CD14-positive monocyte (primary cell): ENCODE data around the gene CSKMT. TPM values are rescaled to one million over a fixed set of nuclear protein-coding genes. Genes with fewer than 3 reads are reported as not detected.

Experiments
- DNase-seq, 3 donors: peaks; one replicate each; pipeline ENCODE4 v3.0.0-alpha.2; 2011 to 2022
- H2AFZ ChIP-seq: 2 replicates; pipeline ENCODE4 v1.6.0; 2012; ENCODE audit warnings: mild to moderate bottlenecking, low read depth, low read length, inconsistent platforms; ENCODE audit not compliant: insufficient read depth, poor library complexity, severe bottlenecking
- H3K27ac ChIP-seq, 2 donors: 1 replicate in 1 of 2; 2 replicates in 1 of 2; pipeline ENCODE4 v1.5.1; 2012 to 2013; ENCODE audit warnings: low read length in 2 of 2, control low read depth in 1 of 2, inconsistent platforms in 1 of 2, low read depth in 1 of 2, mild to moderate bottlenecking in 1 of 2
- H3K27me3 ChIP-seq, 2 donors: one replicate each; pipeline versions ENCODE4 v1.6.0 to v1.6.1; 2011 to 2013; ENCODE audit warnings: low read length in 2 of 2; ENCODE audit not compliant: control insufficient read depth in 2 of 2, insufficient read depth in 2 of 2
- H3K36me3 ChIP-seq, 2 donors: replicated peaks in 1 of 2; 1 replicate in 1 of 2; 2 replicates in 1 of 2; pipeline versions ENCODE4 v1.5.1 to v1.6.1; 2012 to 2013; ENCODE audit warnings: low read length in 2 of 2, control low read depth in 1 of 2, inconsistent platforms in 1 of 2, mild to moderate bottlenecking in 1 of 2; ENCODE audit not compliant: insufficient read depth in 2 of 2, control insufficient read depth in 1 of 2
- H3K4me1 ChIP-seq, 2 donors: 1 replicate in 1 of 2; 2 replicates in 1 of 2; pipeline versions ENCODE4 v1.5.1 to v1.6.1; 2012 to 2013; ENCODE audit warnings: low read length in 2 of 2, control low read depth in 1 of 2, inconsistent platforms in 1 of 2, mild to moderate bottlenecking in 1 of 2, moderate library complexity in 1 of 2; ENCODE audit not compliant: insufficient read depth in 2 of 2, control insufficient read depth in 1 of 2
- H3K4me2 ChIP-seq: replicated peaks from 2 replicates; pipeline ENCODE3; 2012; ENCODE audit warnings: low read length, moderate library complexity, mild to moderate bottlenecking; ENCODE audit not compliant: poor library complexity, severe bottlenecking; ENCODE audit errors: extremely low read depth
- H3K4me3 ChIP-seq, 3 experiments: fragments of 200-600 bp in 1 of 3; sonication (generic) in 1 of 3; replicated peaks in 1 of 3; 1 replicate in 2 of 3; 2 replicates in 1 of 3; pipeline ENCODE4 v1.5.1; 2011 to 2013; ENCODE audit warnings: low read length in 3 of 3, mild to moderate bottlenecking in 3 of 3, control low read depth in 2 of 3, low read depth in 2 of 3, inconsistent platforms in 1 of 3, moderate library complexity in 1 of 3
- H3K79me2 ChIP-seq: 2 replicates; pipeline ENCODE4 v1.6.0; 2012; ENCODE audit warnings: mild to moderate bottlenecking, control low read depth, inconsistent platforms, low read length, moderate library complexity; ENCODE audit not compliant: insufficient read depth
- H3K9ac ChIP-seq: 2 replicates; pipeline ENCODE4 v1.6.0; 2017; ENCODE audit warnings: low read length, mild to moderate bottlenecking; ENCODE audit not compliant: insufficient read depth, poor library complexity, severe bottlenecking
- H3K9me3 ChIP-seq, 2 donors: replicated peaks in 1 of 2; 1 replicate in 1 of 2; 2 replicates in 1 of 2; pipeline versions ENCODE4 v1.5.1 to v1.6.1; 2012 to 2013; ENCODE audit warnings: low read length in 2 of 2, control low read depth in 1 of 2; ENCODE audit not compliant: control insufficient read depth in 1 of 2, insufficient read depth in 1 of 2
- H4K20me1 ChIP-seq: 2 replicates; pipeline ENCODE4 v1.6.0; 2012; ENCODE audit warnings: mild to moderate bottlenecking, low read length, control low read depth, moderate library complexity; ENCODE audit not compliant: insufficient read depth
- H3K27ac Mint-ChIP-seq, 7 donors: one replicate each; pipeline ENCODE4 v1.8.0; 2020; ENCODE audit warnings: mild to moderate bottlenecking in 7 of 7, mixed read lengths in 7 of 7, moderate library complexity in 6 of 7, inconsistent platforms in 2 of 7
- H3K27me3 Mint-ChIP-seq, 3 donors: one replicate each; pipeline ENCODE4 v1.8.0; 2021 to 2022; ENCODE audit warnings: low read depth in 3 of 3, mild to moderate bottlenecking in 3 of 3, mixed read lengths in 3 of 3, moderate library complexity in 3 of 3, inconsistent platforms in 1 of 3
- H3K36me3 Mint-ChIP-seq, 2 donors: one replicate each; pipeline ENCODE4 v1.8.0; 2020; ENCODE audit warnings: mixed read lengths in 2 of 2, inconsistent platforms in 1 of 2, mild to moderate bottlenecking in 1 of 2
- H3K4me1 Mint-ChIP-seq: one replicate; pipeline ENCODE4 v1.8.0; 2020; ENCODE audit warnings: mild to moderate bottlenecking, mixed read lengths
- H3K4me3 Mint-ChIP-seq, 2 donors: one replicate each; pipeline ENCODE4 v1.8.0; 2020; ENCODE audit warnings: mild to moderate bottlenecking in 2 of 2, mixed read lengths in 2 of 2, moderate library complexity in 1 of 2
- H3K9me3 Mint-ChIP-seq, 7 donors: one replicate each; pipeline ENCODE4 v1.8.0; 2020 to 2022; ENCODE audit warnings: mixed read lengths in 7 of 7, mild to moderate bottlenecking in 6 of 7, moderate library complexity in 6 of 7, inconsistent platforms in 2 of 7
- WGBS: methylation state at CpG from one replicate; pipeline ENCODE4 v1.1.5; 2013; ENCODE audit warnings: missing lambda C conversion rate; ENCODE audit not compliant: insufficient coverage; 5-methylcytosine and 5-hydroxymethylcytosine counted together
- intact Hi-C, 2 donors: fragments of 100-400 bp; cut with micrococcal nuclease; formaldehyde crosslinking; loops; one replicate each; pipeline versions ENCODE4 v1.15.0 to v1.15.1; 2023
- polyA plus RNA-seq, 3 donors: library from polyadenylated mRNA; depleted of rRNA in 1 of 3; unstranded in 2 of 3; stranded (reverse) in 1 of 3; fragments of 300-500 nt in 2 of 3; fragments of >200 nt in 1 of 3; fragmentation: Illumina TruSeq in 2 of 3; gene quantifications; 1 replicate in 2 of 3; 2 replicates in 1 of 3; pipeline ENCODE4 v1.2.3, GENCODE V29; 2012 to 2021
- TF ChIP-seq, protein P1 (sequence below): fragments of 200-600 bp; IDR thresholded peaks from one replicate; pipeline ENCODE4 v1.8.0; 2022; ENCODE audit warnings: antibody characterized with exemption, mild to moderate bottlenecking

CSKMT gene
- polyA plus RNA-seq, 3 donors = 0.73 to 4.9 (median 1.4) TPM

DNA sequence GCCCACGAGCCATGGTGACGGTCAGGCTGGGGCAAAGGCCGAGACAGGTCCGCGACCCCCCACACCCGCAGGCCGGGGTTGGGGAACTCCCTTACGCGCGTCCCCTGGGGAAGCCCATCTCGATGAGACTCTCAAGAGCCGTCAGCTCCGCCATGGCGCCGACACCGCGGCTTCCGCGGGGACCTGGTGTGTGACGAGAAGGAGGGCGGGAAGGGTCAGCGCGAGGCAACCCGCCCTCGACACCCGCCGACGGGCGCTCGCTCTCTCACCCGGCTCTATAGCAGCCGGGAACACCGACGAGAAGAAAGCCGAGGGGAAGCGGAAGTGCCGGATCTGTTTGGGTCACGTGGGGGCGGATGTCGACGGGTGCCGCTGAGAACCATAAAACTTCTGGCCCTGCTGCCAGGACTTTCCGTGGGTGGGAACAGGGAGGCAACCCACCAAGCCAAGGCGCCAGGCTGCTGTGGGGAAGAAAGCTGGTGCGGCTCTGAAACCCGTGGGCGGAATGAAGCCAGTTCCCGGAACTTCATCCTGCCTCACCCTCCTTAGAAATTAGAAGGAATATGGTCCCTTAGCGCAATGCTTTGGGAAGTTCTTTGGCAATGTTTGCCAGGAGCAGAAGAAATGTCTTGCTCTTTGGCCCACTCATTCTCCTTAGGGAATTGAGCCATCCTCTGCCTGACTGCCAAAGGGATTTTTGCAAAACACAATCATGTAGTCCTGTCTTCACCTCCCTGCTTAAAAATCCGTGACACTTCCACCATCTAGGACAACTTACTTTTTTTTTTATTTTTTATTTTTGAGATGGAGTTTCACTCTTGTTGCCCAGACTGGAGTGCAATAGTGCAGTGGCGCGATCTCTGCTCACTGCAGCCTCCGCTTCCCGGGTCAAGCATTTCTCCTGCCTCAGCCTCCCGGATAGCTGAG, 13.9 kb downstream of the CSKMT start, which contains the start of gene UBXN1:
UBXN1 (minus strand) TSS at position 304 of the 927 bp plus-strand sequence; CDS start at position 154, 150 bp downstream.
- Histone ChIP-seq H3K9ac (peak within 1 kb of the TSS; percentile 99), H3K4me1 (peaks cover 13 to 29% of the 10 kb centered on the region in 2 donors), H3K4me2 (peak within 1 kb of the TSS; percentile 92), H3K79me2 (peaks cover 47% of the 10 kb centered on the region), H2AFZ (peak within 1 kb of the TSS; percentile 95), H3K27me3 (no peaks in the 10 kb centered on the region), H4K20me1 (peaks cover 24% of the 10 kb centered on the region), H3K4me3 (peak within 1 kb of the TSS; percentile 77 to 98 (median 93)), H3K36me3 (peaks cover 22 to 34% of the 10 kb centered on the region in 2 donors), H3K9me3 (no peaks in the 10 kb centered on the region), H3K27ac (peak within 1 kb of the TSS; percentile 83 to 97)
- H3K4me1 Mint-ChIP-seq = peaks cover 33% of the 10 kb centered on the region
- peaks cover 28 to 37% of the 10 kb centered on the region in 2 donors for H3K36me3 Mint-ChIP-seq
- WGBS = 12% methylated on average over 32 of the region's 55 CpGs
- H3K27ac Mint-ChIP-seq = peak within 1 kb of the TSS; percentile 89 to 96 (median 93)
- peak within 1 kb of the TSS; percentile 87 to 93 for H3K4me3 Mint-ChIP-seq
- TF ChIP-seq, protein P1, sequence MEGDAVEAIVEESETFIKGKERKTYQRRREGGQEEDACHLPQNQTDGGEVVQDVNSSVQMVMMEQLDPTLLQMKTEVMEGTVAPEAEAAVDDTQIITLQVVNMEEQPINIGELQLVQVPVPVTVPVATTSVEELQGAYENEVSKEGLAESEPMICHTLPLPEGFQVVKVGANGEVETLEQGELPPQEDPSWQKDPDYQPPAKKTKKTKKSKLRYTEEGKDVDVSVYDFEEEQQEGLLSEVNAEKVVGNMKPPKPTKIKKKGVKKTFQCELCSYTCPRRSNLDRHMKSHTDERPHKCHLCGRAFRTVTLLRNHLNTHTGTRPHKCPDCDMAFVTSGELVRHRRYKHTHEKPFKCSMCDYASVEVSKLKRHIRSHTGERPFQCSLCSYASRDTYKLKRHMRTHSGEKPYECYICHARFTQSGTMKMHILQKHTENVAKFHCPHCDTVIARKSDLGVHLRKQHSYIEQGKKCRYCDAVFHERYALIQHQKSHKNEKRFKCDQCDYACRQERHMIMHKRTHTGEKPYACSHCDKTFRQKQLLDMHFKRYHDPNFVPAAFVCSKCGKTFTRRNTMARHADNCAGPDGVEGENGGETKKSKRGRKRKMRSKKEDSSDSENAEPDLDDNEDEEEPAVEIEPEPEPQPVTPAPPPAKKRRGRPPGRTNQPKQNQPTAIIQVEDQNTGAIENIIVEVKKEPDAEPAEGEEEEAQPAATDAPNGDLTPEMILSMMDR = no peak
- peak; percentile 82 to 87 (median 85) for DNase-seq
- no peaks in the 10 kb centered on the region for H3K9me3 Mint-ChIP-seq
- peaks cover 0 to 3% (median 2%) of the 10 kb centered on the region in 3 donors for H3K27me3 Mint-ChIP-seq
- intact Hi-C loops = loop anchor here in 1 of 2 donors (2.0 kb wide), 2 partner anchors 14 to 26 kb away; partner anchors contain the start of genes C11orf98, CSKMT and INTS5

DNA sequence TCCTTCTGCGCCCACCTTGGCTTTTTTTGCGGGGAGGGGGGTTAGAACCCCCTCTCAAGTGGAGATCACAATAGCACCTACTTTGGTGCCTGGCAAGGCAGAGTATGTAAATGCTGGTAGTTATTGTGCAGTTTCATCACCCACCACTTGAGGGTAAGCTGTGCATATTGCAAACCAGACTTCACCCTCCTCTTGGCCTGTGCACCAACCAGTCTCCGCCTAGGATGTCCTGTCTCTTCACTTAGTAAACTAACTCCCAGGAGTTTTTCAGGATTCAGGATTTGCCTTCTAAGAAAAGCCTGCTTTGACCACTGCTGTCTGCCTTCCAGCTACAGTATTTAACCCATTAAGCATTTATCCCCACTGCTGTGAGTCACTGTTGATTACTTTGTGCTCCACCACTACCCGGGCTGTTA, 15.7 kb downstream of the CSKMT start:
- no peaks in the 10 kb centered on the region for H3K27me3 ChIP-seq
- H3K9me3 ChIP-seq = no peaks in the 10 kb centered on the region
- peaks cover 17 to 20% of the 10 kb centered on the region in 2 donors for H3K36me3 ChIP-seq
- H3K9me3 Mint-ChIP-seq = no peaks in the 10 kb centered on the region
- peaks cover 20% of the 10 kb centered on the region for H4K20me1 ChIP-seq
- TF ChIP-seq, protein P1 = peak; percentile 25
- peak overlapping the region in 1 of 7 donors; percentile 30 for H3K27ac Mint-ChIP-seq
- peaks cover 0 to 3% (median 2%) of the 10 kb centered on the region in 3 donors for H3K27me3 Mint-ChIP-seq
- H3K36me3 Mint-ChIP-seq = peaks cover 21 to 25% of the 10 kb centered on the region in 2 donors
- H3K4me1 Mint-ChIP-seq = peaks cover 30% of the 10 kb centered on the region
- H3K4me1 ChIP-seq = peaks cover 13 to 29% of the 10 kb centered on the region in 2 donors
- no peak overlapping the region for H3K4me2 ChIP-seq
- no peak overlapping the region for H3K27ac ChIP-seq
- WGBS = 27% methylated on average over 1 of the region's 4 CpGs
- peaks cover 30% of the 10 kb centered on the region for H3K79me2 ChIP-seq
- intact Hi-C loops = no loop called here
- H2AFZ ChIP-seq = peak overlapping the region; percentile 59
- no peak overlapping the region for H3K4me3 ChIP-seq
- no peak overlapping the region for H3K4me3 Mint-ChIP-seq
- peak; percentile 25 to 48 (median 26) for DNase-seq
- no peak overlapping the region for H3K9ac ChIP-seq
